ENCODE measurements around the gene PHRF1.
"Not testable (repeated sequence)": the region's sequence is repeated elsewhere in the genome, so short reads cannot be mapped to it uniquely, and the experiment has no call there.

PHRF1 gene

DNA sequence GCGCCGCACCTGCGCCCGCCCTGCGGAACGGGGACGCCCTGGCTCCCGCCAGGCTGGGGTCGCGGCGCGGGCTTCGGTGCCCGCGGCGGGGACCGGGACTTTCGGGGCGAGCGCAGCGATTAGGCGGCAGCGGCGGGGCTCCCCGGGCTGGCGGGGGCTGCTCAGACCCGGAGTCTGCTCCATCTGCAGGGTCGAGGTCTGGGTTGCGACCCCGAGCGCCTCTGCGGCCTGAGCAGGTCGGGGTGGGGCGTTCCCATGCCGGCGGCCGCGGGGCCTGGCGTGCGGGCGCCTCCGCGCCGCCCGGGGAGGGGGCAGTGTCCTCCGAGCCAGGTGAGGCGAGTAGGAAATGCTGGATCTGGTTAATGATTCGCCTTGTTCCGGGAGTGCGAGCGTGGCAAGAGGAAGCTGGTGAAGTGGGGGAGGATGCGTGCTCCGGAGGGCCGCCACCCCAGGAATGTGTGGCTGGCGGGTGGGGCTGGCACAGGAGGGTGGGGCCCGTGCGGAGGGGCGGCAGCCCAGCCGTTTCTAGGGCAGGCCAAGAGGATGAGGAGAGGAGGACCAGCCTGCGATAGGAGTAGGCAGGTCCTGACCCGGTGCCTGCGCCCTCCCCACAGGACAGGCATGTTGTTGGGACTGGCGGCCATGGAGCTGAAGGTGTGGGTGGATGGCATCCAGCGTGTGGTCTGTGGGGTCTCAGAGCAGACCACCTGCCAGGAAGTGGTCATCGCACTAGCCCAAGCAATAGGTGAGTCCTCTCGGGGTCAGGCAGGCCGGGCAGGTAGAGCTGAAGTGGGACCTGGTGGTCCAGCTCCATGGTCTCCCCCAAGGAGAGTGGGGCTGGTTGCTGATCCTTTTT lies 14.9 kb upstream of the PHRF1 start:
- Mint-ChIP-seq H3K4me3 (peak overlapping the region; percentile 91), H3K4me1 (peaks cover 17% of the 10 kb centered on the region), H3K27ac (peak overlapping the region; percentile 59), H3K9me3 (no peaks in the 10 kb centered on the region), H3K27me3 (no peaks in the 10 kb centered on the region), H3K36me3 (no peaks in the 10 kb centered on the region)

DNA sequence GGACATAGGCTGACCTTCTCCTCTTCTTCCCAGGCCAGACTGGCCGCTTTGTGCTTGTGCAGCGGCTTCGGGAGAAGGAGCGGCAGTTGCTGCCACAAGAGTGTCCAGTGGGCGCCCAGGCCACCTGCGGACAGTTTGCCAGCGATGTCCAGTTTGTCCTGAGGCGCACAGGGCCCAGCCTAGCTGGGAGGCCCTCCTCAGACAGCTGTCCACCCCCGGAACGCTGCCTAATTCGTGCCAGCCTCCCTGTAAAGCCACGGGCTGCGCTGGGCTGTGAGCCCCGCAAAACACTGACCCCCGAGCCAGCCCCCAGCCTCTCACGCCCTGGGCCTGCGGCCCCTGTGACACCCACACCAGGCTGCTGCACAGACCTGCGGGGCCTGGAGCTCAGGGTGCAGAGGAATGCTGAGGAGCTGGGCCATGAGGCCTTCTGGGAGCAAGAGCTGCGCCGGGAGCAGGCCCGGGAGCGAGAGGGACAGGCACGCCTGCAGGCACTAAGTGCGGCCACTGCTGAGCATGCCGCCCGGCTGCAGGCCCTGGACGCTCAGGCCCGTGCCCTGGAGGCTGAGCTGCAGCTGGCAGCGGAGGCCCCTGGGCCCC lies 14.1 kb upstream of the PHRF1 start:
- Mint-ChIP-seq H3K4me1 (peaks cover 17% of the 10 kb centered on the region), H3K36me3 (no peaks in the 10 kb centered on the region), H3K9me3 (no peaks in the 10 kb centered on the region), H3K27me3 (no peaks in the 10 kb centered on the region), H3K27ac (no peak overlapping the region), H3K4me3 (peak overlapping the region; percentile 91)

GRCh38 chr11:563066-563811 lies 13.0 kb upstream of the PHRF1 start:
- Mint-ChIP-seq H3K4me1 (peaks cover 17% of the 10 kb centered on the region), H3K27ac (no peak overlapping the region), H3K9me3 (no peaks in the 10 kb centered on the region), H3K4me3 (no peak overlapping the region), H3K27me3 (no peaks in the 10 kb centered on the region), H3K36me3 (no peaks in the 10 kb centered on the region)

- Mint-ChIP-seq H3K9me3 (no peaks in the 10 kb centered on the region), H3K4me3 (no peak overlapping the region), H3K27me3 (no peaks in the 10 kb centered on the region), H3K36me3 (no peaks in the 10 kb centered on the region), H3K27ac (no peak overlapping the region), H3K4me1 (peaks cover 15% of the 10 kb centered on the region)
These were observed 12.3 kb upstream of the PHRF1 start for GRCh38 chr11:563812-564578.

DNA sequence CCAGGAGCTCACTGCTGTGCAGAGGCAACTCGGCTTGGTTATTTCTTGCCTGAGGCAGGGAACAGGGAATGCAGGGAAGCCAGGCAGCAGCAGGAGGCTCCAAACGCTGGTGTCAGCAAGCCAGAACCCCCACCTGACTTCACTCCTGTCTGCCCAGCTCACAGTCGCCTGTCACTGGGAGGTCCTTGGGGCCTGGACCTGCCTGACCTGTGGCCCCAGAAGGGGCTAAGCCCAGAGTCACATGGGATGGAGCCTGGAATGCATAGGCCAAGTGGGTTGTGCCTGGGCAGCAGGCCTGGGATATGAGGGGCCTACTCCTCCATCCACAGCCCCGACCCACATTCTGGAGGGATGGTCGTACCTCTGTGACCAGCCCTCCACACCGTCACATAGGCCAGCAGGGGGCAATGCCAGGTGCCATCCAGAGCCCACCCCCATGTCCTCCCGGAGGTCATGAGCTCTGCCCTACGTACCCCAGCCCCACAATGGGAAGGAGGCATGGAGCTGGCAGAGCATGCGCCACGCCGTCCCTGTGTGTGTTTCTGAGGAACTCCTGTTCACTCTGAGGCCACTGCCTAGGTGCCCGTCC lies 10.3 kb upstream of the PHRF1 start:
- H3K4me1 Mint-ChIP-seq: peaks cover 6% of the 10 kb centered on the region
- no peaks in the 10 kb centered on the region for H3K27me3 Mint-ChIP-seq
- no peaks in the 10 kb centered on the region for H3K36me3 Mint-ChIP-seq
- no peaks in the 10 kb centered on the region for H3K9me3 Mint-ChIP-seq
- H3K4me3 Mint-ChIP-seq: no peak overlapping the region
- no peak overlapping the region for H3K27ac Mint-ChIP-seq

- no peak overlapping the region for H3K4me3 Mint-ChIP-seq
- no peaks in the 10 kb centered on the region for H3K36me3 Mint-ChIP-seq
- no peaks in the 10 kb centered on the region for H3K27me3 Mint-ChIP-seq
- H3K27ac Mint-ChIP-seq: no peak overlapping the region
- H3K9me3 Mint-ChIP-seq: no peaks in the 10 kb centered on the region
- H3K4me1 Mint-ChIP-seq: no peaks in the 10 kb centered on the region
These were observed 9.2 kb upstream of the PHRF1 start for GRCh38 chr11:567011-567628.

DNA sequence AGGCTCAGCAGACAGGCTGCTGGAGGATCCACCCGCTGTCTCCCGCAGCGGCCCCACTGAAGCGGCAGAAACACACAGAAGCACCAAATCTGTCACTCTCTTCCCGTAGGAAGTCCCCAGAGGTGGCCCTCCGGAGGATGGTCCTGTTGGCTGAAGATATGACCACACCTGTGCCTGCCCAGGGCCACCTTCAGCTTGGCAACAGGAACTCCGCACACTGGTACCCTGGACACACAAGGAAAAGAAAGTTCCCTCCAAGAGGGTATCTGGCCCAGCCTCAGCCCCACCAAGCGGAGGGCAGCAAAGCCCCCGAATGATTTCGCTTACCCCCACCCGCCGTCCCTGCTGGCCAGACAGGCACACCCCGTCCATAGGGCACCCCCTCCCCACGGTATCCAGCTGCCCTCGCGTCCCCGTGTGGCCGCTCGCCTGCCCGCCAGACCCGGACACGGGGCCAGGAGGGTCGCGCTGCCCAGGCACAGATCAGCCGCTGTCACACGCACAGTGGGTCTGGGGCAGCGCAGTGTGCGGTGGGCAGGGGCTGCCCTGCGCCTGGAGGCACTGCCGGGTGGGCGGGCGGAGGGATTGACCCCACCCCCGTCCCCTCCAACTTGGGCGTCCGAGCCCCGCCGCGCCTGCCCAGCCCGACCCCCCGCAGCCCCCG lies 8.5 kb upstream of the PHRF1 start:
- Mint-ChIP-seq H3K27me3 (no peaks in the 10 kb centered on the region), H3K27ac (peak overlapping the region; percentile 23), H3K4me3 (peak overlapping the region; percentile 62), H3K4me1 (no peaks in the 10 kb centered on the region), H3K9me3 (no peaks in the 10 kb centered on the region), H3K36me3 (no peaks in the 10 kb centered on the region)

DNA sequence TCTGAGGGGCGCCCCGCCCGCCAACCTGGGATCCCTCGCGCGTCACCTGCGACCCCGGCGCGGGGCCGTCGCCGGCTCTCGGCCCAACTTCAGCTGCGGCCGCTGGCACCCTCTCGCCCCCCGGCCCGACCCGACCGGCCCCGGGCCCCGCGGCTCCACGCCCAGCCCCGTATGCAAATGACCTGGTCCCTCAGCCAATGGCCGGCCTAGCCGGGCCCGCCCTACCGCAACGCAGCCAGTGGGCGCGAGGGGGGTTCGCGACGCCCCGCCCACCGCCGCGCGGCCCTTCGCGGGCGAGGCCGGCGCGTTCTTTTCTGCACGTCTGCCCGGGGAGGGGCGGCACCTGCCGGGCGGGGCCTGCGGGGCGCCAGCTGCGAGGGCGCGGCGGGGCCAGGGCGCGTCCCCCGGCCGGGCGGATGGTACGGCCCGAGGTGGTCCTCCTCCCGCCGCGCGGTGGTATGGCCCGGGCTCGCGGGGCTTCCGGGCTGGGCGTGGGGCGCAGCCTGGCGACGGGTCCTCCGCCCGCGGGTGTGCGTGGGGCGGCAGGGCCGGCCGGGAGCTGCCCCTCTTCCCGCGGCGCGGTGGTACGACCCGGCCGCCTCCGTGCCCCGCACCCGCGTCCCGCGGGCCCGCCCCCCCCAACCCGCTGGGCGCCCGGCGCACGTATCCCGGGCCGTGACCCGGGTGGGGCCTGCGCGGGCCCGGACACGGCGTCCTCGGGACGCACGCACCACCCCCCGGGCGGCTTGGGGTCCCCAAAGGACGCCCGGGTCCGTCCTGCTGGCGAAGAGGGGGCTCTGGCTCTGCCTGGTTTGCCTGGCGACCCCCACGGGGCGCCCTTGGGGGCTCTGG lies 7.7 kb upstream of the PHRF1 start:
- no peaks in the 10 kb centered on the region for H3K9me3 Mint-ChIP-seq
- H3K27ac Mint-ChIP-seq: peak overlapping the region; percentile 23

GRCh38 chr11:569158-569885 lies 6.9 kb upstream of the PHRF1 start:
- H3K27me3 Mint-ChIP-seq: no peaks in the 10 kb centered on the region
- peaks cover 5% of the 10 kb centered on the region for H3K4me1 Mint-ChIP-seq
- no peaks in the 10 kb centered on the region for H3K9me3 Mint-ChIP-seq
- H3K27ac Mint-ChIP-seq: peak overlapping the region; percentile 23
- H3K36me3 Mint-ChIP-seq: no peaks in the 10 kb centered on the region
- H3K4me3 Mint-ChIP-seq: peak overlapping the region; percentile 67

More for the DNA sequence above, 7.7 kb upstream of the PHRF1 start:
- Mint-ChIP-seq H3K27me3 (no peaks in the 10 kb centered on the region), H3K4me1 (no peaks in the 10 kb centered on the region), H3K36me3 (no peaks in the 10 kb centered on the region), H3K4me3 (peak overlapping the region; percentile 67)

GRCh38 chr11:571802-572185 lies 4.5 kb upstream of the PHRF1 start:
- Mint-ChIP-seq H3K4me3 (no peak overlapping the region), H3K9me3 (no peaks in the 10 kb centered on the region), H3K27ac (no peak overlapping the region), H3K4me1 (peaks cover 14% of the 10 kb centered on the region), H3K36me3 (no peaks in the 10 kb centered on the region), H3K27me3 (no peaks in the 10 kb centered on the region)

DNA sequence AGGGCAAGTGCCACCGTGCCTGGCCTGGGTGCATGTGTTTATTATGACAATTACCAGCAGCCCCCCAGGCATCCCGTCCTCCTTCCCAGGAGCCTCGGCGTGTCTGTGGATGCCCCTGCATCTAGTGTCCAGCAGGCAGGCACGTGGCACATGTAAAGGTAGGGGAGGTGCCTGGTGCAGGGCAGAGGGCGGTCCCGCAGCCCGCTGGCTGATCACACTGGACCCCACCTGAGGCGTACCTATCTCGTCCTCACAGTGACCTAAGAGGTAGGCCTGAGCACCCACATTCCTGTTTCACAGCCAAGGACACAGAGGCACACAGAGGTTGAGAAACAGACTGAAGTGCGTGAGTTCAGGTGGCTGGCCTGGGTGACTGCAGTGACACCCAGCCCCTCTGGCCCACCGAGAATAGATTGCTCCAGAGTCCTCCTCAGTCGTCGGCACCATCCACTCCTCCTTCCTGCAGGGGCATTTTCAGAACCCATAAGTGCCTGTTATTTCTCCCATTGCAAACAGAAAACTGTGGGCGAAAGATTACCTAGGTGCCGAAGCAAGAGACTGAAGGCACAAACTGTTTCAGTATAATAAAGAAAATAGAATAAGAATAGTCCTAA lies 3.0 kb upstream of the PHRF1 start:
- Mint-ChIP-seq H3K27ac (no peak overlapping the region), H3K9me3 (no peaks in the 10 kb centered on the region), H3K27me3 (no peaks in the 10 kb centered on the region), H3K4me3 (no peak overlapping the region), H3K36me3 (no peaks in the 10 kb centered on the region), H3K4me1 (peaks cover 24% of the 10 kb centered on the region)

DNA sequence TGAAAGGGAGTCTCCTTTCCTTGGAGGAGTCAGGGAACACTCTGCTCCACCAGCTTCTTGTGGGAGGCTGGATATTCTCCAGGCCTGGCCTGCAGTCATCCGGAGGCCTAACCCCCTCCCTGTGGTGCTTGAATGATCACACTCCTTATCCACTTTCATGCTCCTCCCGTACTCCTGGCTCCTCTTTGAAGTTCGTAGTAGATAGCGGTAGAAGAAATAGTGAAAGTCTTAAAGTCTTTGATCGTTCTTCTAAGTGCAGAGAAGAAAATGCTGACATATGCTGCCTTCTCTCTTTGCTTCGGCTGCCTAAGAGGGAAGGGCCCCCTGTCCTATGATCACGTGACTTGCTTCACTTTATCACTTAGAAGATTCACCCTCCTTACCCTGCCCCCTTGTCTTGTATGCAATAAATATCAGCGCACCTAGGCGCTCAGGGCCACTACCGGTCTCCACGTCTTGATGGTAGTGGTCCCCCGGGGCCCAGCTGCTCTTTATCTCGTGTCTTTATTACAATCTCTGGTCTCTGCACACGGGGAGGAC lies 2.2 kb upstream of the PHRF1 start:
- H3K36me3 Mint-ChIP-seq, H3K27me3 Mint-ChIP-seq, H3K9me3 Mint-ChIP-seq: not testable (repeated sequence)
- H3K4me3 Mint-ChIP-seq: peak overlapping the region; percentile 84
- H3K4me1 Mint-ChIP-seq: peaks cover 32% of the 10 kb centered on the region
- H3K27ac Mint-ChIP-seq: peak overlapping the region; percentile 41
